Measurements from ENCODE around the gene CDK18.

The CDK18 gene

DNA sequence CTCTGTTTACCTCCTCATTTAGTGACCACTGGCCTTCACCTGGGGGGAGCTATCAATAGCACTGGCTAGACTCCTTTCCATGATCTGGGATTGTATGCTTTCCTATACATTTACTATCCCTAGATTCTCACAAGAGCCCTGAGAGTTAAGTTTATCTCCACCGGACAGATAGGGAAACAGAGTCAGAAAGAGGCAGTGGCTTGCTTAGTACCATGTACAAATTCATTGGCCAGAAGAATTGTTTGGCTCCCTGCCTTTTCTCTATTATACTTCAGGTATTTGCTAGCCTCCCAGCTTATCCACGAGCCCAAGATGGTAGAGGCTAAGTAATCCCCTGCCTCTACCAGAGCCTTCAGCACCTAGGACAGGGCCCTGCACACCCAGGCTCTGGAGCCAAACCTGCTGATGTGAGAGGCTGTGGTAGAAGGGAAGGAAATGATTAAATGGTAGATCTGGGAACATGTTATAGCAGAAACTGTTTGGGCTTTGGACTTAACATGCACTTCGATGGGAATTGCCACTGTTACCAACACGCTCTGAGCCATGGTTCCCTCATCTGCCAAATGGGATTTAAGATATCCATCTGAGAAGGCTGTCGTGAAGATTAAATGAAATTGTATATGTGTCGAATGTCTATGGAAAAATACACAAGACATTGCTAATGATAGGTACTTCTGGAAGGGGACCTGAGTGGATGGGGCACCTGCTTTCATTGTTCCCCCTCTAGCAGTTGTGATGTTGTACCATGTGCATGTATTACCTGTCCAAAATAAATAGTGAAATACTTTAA, 45.5 kb upstream of the CDK18 start:
- Histone ChIP-seq H3K36me3 (ENCODE audit: control insufficient read depth, insufficient read depth, low read length) (no peaks in the 10 kb centered on the region), H3K18ac (ENCODE audit: low read length) (no peak overlapping the region), H2AK5ac (ENCODE audit: low read length) (no peak overlapping the region), H3K79me1 (ENCODE audit: low read length) (peaks cover 4% of the 10 kb centered on the region), H3K4me3 (ENCODE audit: low read length) (no peak overlapping the region), H3K27me3 (ENCODE audit: insufficient read depth, low read length, poor library complexity) (no peaks in the 10 kb centered on the region), H3K4ac (ENCODE audit: low read depth, low read length) (no peak overlapping the region), H3K23ac (ENCODE audit: low read length) (no peak overlapping the region), H2BK15ac (replicated peaks; ENCODE audit: low read depth) (no peak overlapping the region), H3K56ac (ENCODE audit: low read length) (no peak overlapping the region), H3K4me2 (ENCODE audit: low read length) (no peak overlapping the region), H3K9ac (ENCODE audit: low read length) (no peak overlapping the region), H3K4me1 (ENCODE audit: control insufficient read depth, low read depth, low read length) (peaks cover 9% of the 10 kb centered on the region), H2BK120ac (ENCODE audit: low read depth, low read length) (no peak overlapping the region), H3K79me2 (ENCODE audit: control insufficient read depth, insufficient read depth, low read length) (peaks cover 6% of the 10 kb centered on the region), H4K5ac (ENCODE audit: low read length) (no peak overlapping the region), H2BK5ac (ENCODE audit: low read length) (no peak overlapping the region), H4K8ac (ENCODE audit: low read depth, low read length) (no peak overlapping the region), H3K27ac (ENCODE audit: low read depth, low read length) (no peak overlapping the region)
- WGBS (ENCODE audit: extremely low coverage, insufficient coverage, low lambda C conversion rate): no CpG with 5 or more reads among the region's 6 CpGs
- peak; percentile 85 for DNase-seq

DNA sequence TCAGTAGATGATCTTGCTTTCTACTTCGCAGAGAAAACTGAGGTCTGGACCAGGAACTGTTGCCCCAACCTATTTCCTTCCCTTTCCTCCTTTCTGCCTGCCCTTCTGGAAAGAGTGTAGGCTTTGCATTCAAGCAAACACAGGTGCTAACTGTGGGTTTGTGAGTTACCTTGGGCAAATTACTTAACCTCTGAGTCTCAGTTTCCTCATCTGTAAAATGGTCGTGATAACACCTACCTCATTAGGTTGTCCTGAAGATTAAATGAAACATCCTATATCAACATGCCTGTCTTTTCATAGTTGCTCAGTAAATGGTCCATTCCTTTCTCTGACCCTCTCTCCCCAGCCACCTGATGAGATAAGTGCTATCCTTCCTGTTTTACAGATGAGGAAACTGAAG, 39.1 kb upstream of the CDK18 start:
- Histone ChIP-seq H2BK120ac (ENCODE audit: low read depth, low read length) (no peak overlapping the region), H3K23ac (ENCODE audit: low read length) (peak overlapping the region; percentile 24), H3K4me1 (ENCODE audit: control insufficient read depth, low read depth, low read length) (no peaks in the 10 kb centered on the region), H3K4ac (ENCODE audit: low read depth, low read length) (no peak overlapping the region), H3K27me3 (ENCODE audit: insufficient read depth, low read length, poor library complexity) (no peaks in the 10 kb centered on the region), H4K8ac (ENCODE audit: low read depth, low read length) (no peak overlapping the region), H3K27ac (ENCODE audit: low read depth, low read length) (no peak overlapping the region), H3K79me1 (ENCODE audit: low read length) (no peaks in the 10 kb centered on the region), H3K36me3 (ENCODE audit: control insufficient read depth, insufficient read depth, low read length) (no peaks in the 10 kb centered on the region), H3K79me2 (ENCODE audit: control insufficient read depth, insufficient read depth, low read length) (no peaks in the 10 kb centered on the region), H3K56ac (ENCODE audit: low read length) (no peak overlapping the region), H3K9ac (ENCODE audit: low read length) (no peak overlapping the region), H3K4me3 (ENCODE audit: low read length) (no peak overlapping the region), H2BK15ac (replicated peaks; ENCODE audit: low read depth) (no peak overlapping the region), H2AK5ac (ENCODE audit: low read length) (no peak overlapping the region), H3K4me2 (ENCODE audit: low read length) (no peak overlapping the region), H2BK5ac (ENCODE audit: low read length) (no peak overlapping the region), H4K5ac (ENCODE audit: low read length) (no peak overlapping the region), H3K18ac (ENCODE audit: low read length) (no peak overlapping the region)
- DNase-seq: no peak
- WGBS (ENCODE audit: extremely low coverage, insufficient coverage, low lambda C conversion rate): no CpG with 5 or more reads among the region's 2 CpGs

DNA sequence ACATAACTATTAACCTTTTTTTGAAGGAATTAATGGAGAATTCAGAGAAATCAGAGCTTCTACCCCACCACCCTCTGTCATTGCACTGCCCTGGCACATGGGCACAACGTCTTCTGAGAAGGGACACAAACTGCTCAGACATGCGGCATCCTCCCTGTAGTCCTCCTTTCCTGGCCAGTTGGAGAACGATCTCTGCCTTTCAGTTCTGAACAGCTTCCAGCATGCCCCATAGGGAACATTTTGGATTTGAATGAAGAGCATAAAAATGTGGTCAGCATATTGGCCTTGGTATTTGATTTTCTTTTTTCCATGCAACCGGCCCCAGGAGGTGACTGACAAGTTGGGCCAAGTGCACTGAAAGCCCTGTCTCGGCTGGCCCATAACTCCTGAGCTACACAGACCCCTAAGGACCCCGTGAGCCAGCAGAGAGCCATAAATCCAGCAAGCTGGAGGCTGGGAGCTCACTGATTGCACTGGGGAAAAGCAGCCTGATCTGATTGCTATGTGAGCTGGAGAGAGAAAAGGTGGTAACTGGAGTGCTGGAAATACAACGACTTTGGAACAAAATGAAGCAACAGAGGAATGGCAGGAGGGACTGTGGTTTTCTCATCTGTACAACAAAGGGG, 37.8 kb upstream of the CDK18 start:
- no peak overlapping the region for H2AK5ac ChIP-seq (ENCODE audit: low read length)
- no peaks in the 10 kb centered on the region for H3K79me2 ChIP-seq (ENCODE audit: control insufficient read depth, insufficient read depth, low read length)
- H3K23ac ChIP-seq (ENCODE audit: low read length): no peak overlapping the region
- no peak overlapping the region for H3K27ac ChIP-seq (ENCODE audit: low read depth, low read length)
- H3K27me3 ChIP-seq (ENCODE audit: insufficient read depth, low read length, poor library complexity): no peaks in the 10 kb centered on the region
- H3K79me1 ChIP-seq (ENCODE audit: low read length): no peaks in the 10 kb centered on the region
- H2BK15ac ChIP-seq (replicated peaks; ENCODE audit: low read depth): no peak overlapping the region
- H3K36me3 ChIP-seq (ENCODE audit: control insufficient read depth, insufficient read depth, low read length): no peaks in the 10 kb centered on the region
- H3K4ac ChIP-seq (ENCODE audit: low read depth, low read length): no peak overlapping the region
- H3K18ac ChIP-seq (ENCODE audit: low read length): no peak overlapping the region
- WGBS (ENCODE audit: extremely low coverage, insufficient coverage, low lambda C conversion rate): no CpG with 5 or more reads among the region's 7 CpGs
- no peaks in the 10 kb centered on the region for H3K4me1 ChIP-seq (ENCODE audit: control insufficient read depth, low read depth, low read length)
- H3K9ac ChIP-seq (ENCODE audit: low read length): no peak overlapping the region
- H4K8ac ChIP-seq (ENCODE audit: low read depth, low read length): no peak overlapping the region
- no peak overlapping the region for H2BK5ac ChIP-seq (ENCODE audit: low read length)
- no peak overlapping the region for H3K4me3 ChIP-seq (ENCODE audit: low read length)
- no peak overlapping the region for H3K4me2 ChIP-seq (ENCODE audit: low read length)
- H2BK120ac ChIP-seq (ENCODE audit: low read depth, low read length): no peak overlapping the region
- no peak overlapping the region for H4K5ac ChIP-seq (ENCODE audit: low read length)
- no peak for DNase-seq
- H3K56ac ChIP-seq (ENCODE audit: low read length): peak overlapping the region; percentile 22

DNA sequence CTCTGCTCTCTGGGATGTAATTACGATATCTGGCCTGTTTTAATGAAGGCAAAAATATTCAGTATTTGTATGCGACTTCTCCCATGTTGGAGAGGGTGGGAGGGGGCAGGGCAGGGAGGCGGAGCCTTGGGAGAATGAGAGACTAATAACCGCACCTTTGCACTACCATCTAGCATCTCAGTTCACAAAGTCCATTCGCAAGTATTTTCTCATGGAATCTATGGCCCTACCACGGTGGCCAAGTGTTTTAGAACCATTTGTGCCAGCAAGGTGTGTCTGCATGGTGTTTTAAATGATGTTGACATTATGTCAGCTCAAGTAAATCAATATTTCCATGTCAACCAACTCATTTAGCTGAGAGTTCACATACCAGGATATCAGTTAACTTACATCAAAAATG, 34.3 kb upstream of the CDK18 start:
- Histone ChIP-seq H3K4ac (ENCODE audit: low read depth, low read length) (no peak overlapping the region), H3K4me1 (ENCODE audit: control insufficient read depth, low read depth, low read length) (no peaks in the 10 kb centered on the region), H3K9ac (ENCODE audit: low read length) (no peak overlapping the region), H3K18ac (ENCODE audit: low read length) (no peak overlapping the region), H3K56ac (ENCODE audit: low read length) (no peak overlapping the region), H2BK15ac (replicated peaks; ENCODE audit: low read depth) (no peak overlapping the region), H3K4me3 (ENCODE audit: low read length) (no peak overlapping the region), H3K79me2 (ENCODE audit: control insufficient read depth, insufficient read depth, low read length) (no peaks in the 10 kb centered on the region), H3K36me3 (ENCODE audit: control insufficient read depth, insufficient read depth, low read length) (no peaks in the 10 kb centered on the region), H3K4me2 (ENCODE audit: low read length) (no peak overlapping the region), H4K5ac (ENCODE audit: low read length) (no peak overlapping the region), H2BK120ac (ENCODE audit: low read depth, low read length) (no peak overlapping the region), H3K27ac (ENCODE audit: low read depth, low read length) (no peak overlapping the region), H3K27me3 (ENCODE audit: insufficient read depth, low read length, poor library complexity) (no peaks in the 10 kb centered on the region), H2BK5ac (ENCODE audit: low read length) (no peak overlapping the region), H3K23ac (ENCODE audit: low read length) (no peak overlapping the region), H2AK5ac (ENCODE audit: low read length) (no peak overlapping the region), H4K8ac (ENCODE audit: low read depth, low read length) (no peak overlapping the region), H3K79me1 (ENCODE audit: low read length) (no peaks in the 10 kb centered on the region)
- DNase-seq: no peak
- no CpG with 5 or more reads among the region's 6 CpGs for WGBS (ENCODE audit: extremely low coverage, insufficient coverage, low lambda C conversion rate)

DNA sequence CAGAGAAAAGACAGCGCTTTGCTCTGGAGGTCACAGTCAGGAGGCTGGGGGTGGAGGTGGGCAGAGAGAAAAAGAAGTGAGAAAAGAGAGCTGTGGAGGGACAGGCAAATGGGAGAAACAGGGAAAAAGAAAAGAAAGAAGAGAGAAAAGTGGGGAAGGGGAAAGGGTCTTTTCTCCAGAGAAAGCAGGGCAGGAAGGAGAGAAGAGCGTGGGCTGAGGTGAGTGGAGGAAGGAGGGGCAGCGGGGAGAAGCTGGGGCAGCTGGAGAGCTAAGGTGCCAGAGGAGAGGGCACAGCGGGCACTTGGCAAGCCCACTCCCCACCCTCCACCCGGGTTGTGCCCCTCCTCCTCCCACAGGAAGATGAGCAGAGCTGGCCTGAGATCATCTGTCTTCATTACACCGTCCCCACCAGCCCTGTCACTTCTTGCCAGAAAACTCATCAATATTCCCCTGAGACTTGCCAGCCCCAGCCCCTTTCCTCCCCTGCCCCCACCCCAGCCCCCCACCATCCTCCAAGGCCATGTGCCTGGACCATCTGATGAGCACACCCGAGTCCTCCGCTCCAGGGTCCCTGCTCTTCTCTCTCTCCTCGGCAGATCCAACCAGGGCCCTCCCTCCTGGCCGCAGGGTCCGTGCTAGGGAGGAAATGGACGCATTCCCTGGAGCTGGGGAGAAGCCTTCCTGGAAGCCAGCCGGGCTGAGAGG, 31.6 kb upstream of the CDK18 start:
- H3K9ac ChIP-seq (ENCODE audit: low read length): no peak overlapping the region

More for the DNA sequence above, 31.6 kb upstream of the CDK18 start:
- Histone ChIP-seq H3K27me3 (ENCODE audit: insufficient read depth, low read length, poor library complexity) (no peaks in the 10 kb centered on the region), H2BK120ac (ENCODE audit: low read depth, low read length) (no peak overlapping the region), H3K56ac (ENCODE audit: low read length) (peak overlapping the region; percentile 11), H3K4me2 (ENCODE audit: low read length) (no peak overlapping the region), H4K8ac (ENCODE audit: low read depth, low read length) (no peak overlapping the region), H2AK5ac (ENCODE audit: low read length) (no peak overlapping the region), H3K27ac (ENCODE audit: low read depth, low read length) (no peak overlapping the region), H3K79me1 (ENCODE audit: low read length) (no peaks in the 10 kb centered on the region), H3K4me3 (ENCODE audit: low read length) (no peak overlapping the region), H3K23ac (ENCODE audit: low read length) (no peak overlapping the region), H4K5ac (ENCODE audit: low read length) (no peak overlapping the region), H3K18ac (ENCODE audit: low read length) (no peak overlapping the region), H2BK5ac (ENCODE audit: low read length) (no peak overlapping the region), H3K36me3 (ENCODE audit: control insufficient read depth, insufficient read depth, low read length) (no peaks in the 10 kb centered on the region), H3K4ac (ENCODE audit: low read depth, low read length) (no peak overlapping the region), H3K79me2 (ENCODE audit: control insufficient read depth, insufficient read depth, low read length) (no peaks in the 10 kb centered on the region), H3K4me1 (ENCODE audit: control insufficient read depth, low read depth, low read length) (no peaks in the 10 kb centered on the region), H2BK15ac (replicated peaks; ENCODE audit: low read depth) (no peak overlapping the region)
- WGBS (ENCODE audit: extremely low coverage, insufficient coverage, low lambda C conversion rate): no CpG with 5 or more reads among the region's 13 CpGs
- no peak for DNase-seq
